Daoy (cell line): Measurements from ENCODE around the gene GARNL3. TPM values are rescaled to one million over a fixed set of nuclear protein-coding genes. Genes with fewer than 3 reads are reported as not detected.

ENCODE experiments used
- DNase-seq: peaks from one replicate; pipeline ENCODE4 v3.0.0-alpha.2; 2015; ENCODE audit warnings: low read depth
- total RNA-seq: library from RNA; depleted of rRNA; stranded (reverse); fragments of >200 nt; shearing (Covaris generic); gene quantifications from 2 replicates; pipeline ENCODE4 v1.2.3, GENCODE V29; 2014

Gene GARNL3
- total RNA-seq, 1 experiment from 2014 or later: 3.5 TPM

- DNase-seq: no peak
These were observed 121.7 kb downstream of the GARNL3 start for GRCh38 chr9:127386249-127386648.

- no peak for DNase-seq
These were observed 122.4 kb downstream of the GARNL3 start for GRCh38 chr9:127386981-127387380.

GRCh38 chr9:127388037-127388855, 123.7 kb downstream of the GARNL3 start:
- peak; percentile 98 for DNase-seq

GRCh38 chr9:127388856-127389238, 124.3 kb downstream of the GARNL3 start:
- no peak for DNase-seq

- no peak for DNase-seq
These were observed 125.0 kb downstream of the GARNL3 start for GRCh38 chr9:127389381-127390247.

GRCh38 chr9:127390248-127390545, 125.6 kb downstream of the GARNL3 start:
- no peak for DNase-seq

GRCh38 chr9:127390563-127390962, 126.0 kb downstream of the GARNL3 start:
- peak; percentile 68 for DNase-seq

GRCh38 chr9:127392166-127392565, 127.6 kb downstream of the GARNL3 start:
- DNase-seq: no peak

GRCh38 chr9:127392976-127393375, 128.4 kb downstream of the GARNL3 start:
- no peak for DNase-seq

GRCh38 chr9:127393645-127394044, 129.1 kb downstream of the GARNL3 start:
- DNase-seq: no peak

GRCh38 chr9:127395497-127396252, 131.1 kb downstream of the GARNL3 start:
- DNase-seq: no peak

- DNase-seq: no peak
These were observed 131.8 kb downstream of the GARNL3 start for GRCh38 chr9:127396253-127396807.

GRCh38 chr9:127396808-127397645, 132.5 kb downstream of the GARNL3 start, which contains the start of gene SLC2A8:
Gene SLC2A8, plus strand, starts transcription at chr9:127397169. Its CDS starts 62 bp downstream, at chr9:127397231.
- DNase-seq: peak; percentile 100

- DNase-seq: peak; percentile 67
These were observed 133.2 kb downstream of the GARNL3 start for GRCh38 chr9:127397646-127398274.

- no peak for DNase-seq
These were observed 133.7 kb downstream of the GARNL3 start for GRCh38 chr9:127398275-127398647.

GRCh38 chr9:127398715-127399400, 134.3 kb downstream of the GARNL3 start:
- no peak for DNase-seq

- DNase-seq: no peak
These were observed 135.2 kb downstream of the GARNL3 start for GRCh38 chr9:127399736-127400269.

GRCh38 chr9:127402401-127403090, 138.0 kb downstream of the GARNL3 start:
- no peak for DNase-seq
